CD4-positive, alpha-beta T cell (primary cell): ENCODE results near the gene GPR68. TPM values are rescaled to one million over a fixed set of nuclear protein-coding genes. Genes with fewer than 3 reads are reported as not detected.
"Not testable (repeated sequence)": the region's sequence is repeated elsewhere in the genome, so short reads cannot be mapped to it uniquely, and the experiment has no call there.

Experiments used
- ATAC-seq: fragments of 200-7000 bp; cut with Tn5 transposase; one replicate; pipeline ENCODE4 v1.10.0; 2022; ENCODE audit warnings: mild to moderate bottlenecking; ENCODE audit not compliant: poor library complexity
- CTCF ChIA-PET: fragments of 350-600 bp; sonication (Branson Sonifier 250); formaldehyde crosslinking; loops from one replicate; lab custom pipeline; 2021; ENCODE audit warnings: antibody characterized with exemption, inconsistent platforms; lab: Charles Lee
- POLR2A ChIA-PET: fragments of 350-600 bp; sonication (Branson Sonifier 250); formaldehyde crosslinking; loops from one replicate; lab custom pipeline; 2021; ENCODE audit warnings: antibody characterized with exemption, inconsistent platforms; lab: Charles Lee
- DNase-seq, 14 experiments: peaks; one replicate each; pipeline ENCODE4 v3.0.0-alpha.2; 2013 to 2020; ENCODE audit warnings: mixed read lengths in 2 of 14
- H3K27ac ChIP-seq, 2 donors: one replicate each; pipeline versions ENCODE4 v1.5.1 to v1.7.0; 2013; ENCODE audit warnings: low read length in 2 of 2, low read depth in 1 of 2, mild to moderate bottlenecking in 1 of 2
- H3K27me3 ChIP-seq, 2 experiments: 1 replicate in 1 of 2; 2 replicates in 1 of 2; pipeline versions ENCODE4 v1.6.1 to v1.7.0; 2013; ENCODE audit warnings: low read length in 2 of 2, control low read depth in 1 of 2, mild to moderate bottlenecking in 1 of 2, moderate library complexity in 1 of 2; ENCODE audit not compliant: insufficient read depth in 2 of 2, control insufficient read depth in 1 of 2
- H3K36me3 ChIP-seq: one replicate; pipeline ENCODE4 v1.6.1; 2013; ENCODE audit warnings: low read length, control low read depth; ENCODE audit not compliant: insufficient read depth
- H3K4me1 ChIP-seq: one replicate; pipeline ENCODE4 v1.6.1; 2013; ENCODE audit warnings: low read length, control low read depth; ENCODE audit not compliant: insufficient read depth
- H3K4me3 ChIP-seq: one replicate; pipeline ENCODE4 v1.5.1; 2013; ENCODE audit warnings: mild to moderate bottlenecking, low read length, moderate library complexity
- H3K9me3 ChIP-seq, 2 experiments: 1 replicate in 1 of 2; 2 replicates in 1 of 2; pipeline versions ENCODE4 v1.6.1 to v1.7.0; 2013; ENCODE audit warnings: low read length in 2 of 2, mild to moderate bottlenecking in 2 of 2, control low read depth in 1 of 2, moderate library complexity in 1 of 2; ENCODE audit not compliant: control insufficient read depth in 1 of 2, insufficient read depth in 1 of 2
- H3K27ac Mint-ChIP-seq: one replicate; pipeline ENCODE4 v1.8.0; 2020; ENCODE audit warnings: mixed read lengths
- H3K27me3 Mint-ChIP-seq: one replicate; pipeline ENCODE4 v1.8.0; 2021; ENCODE audit warnings: mixed read lengths
- H3K36me3 Mint-ChIP-seq: one replicate; pipeline ENCODE4 v1.8.0; 2021; ENCODE audit warnings: low read depth, mixed read lengths
- H3K4me1 Mint-ChIP-seq: one replicate; pipeline ENCODE4 v1.8.0; 2021; ENCODE audit warnings: low read depth, mixed read lengths
- H3K4me3 Mint-ChIP-seq: one replicate; pipeline ENCODE4 v1.8.0; 2020; ENCODE audit warnings: mild to moderate bottlenecking, mixed read lengths
- H3K9me3 Mint-ChIP-seq: one replicate; pipeline ENCODE4 v1.8.0; 2020; ENCODE audit warnings: mixed read lengths
- intact Hi-C, 2 experiments: fragments of 100-400 bp; cut with DNase I in 1 of 2; cut with micrococcal nuclease in 1 of 2; formaldehyde crosslinking; loops; one replicate each; pipeline versions ENCODE4 v1.15.1 to v1.9.0; 2023 to 2025; cut with DNase I, micrococcal nuclease
- total RNA-seq, 174 experiments: library from RNA in 2 of 174; stranded (reverse) in 2 of 174; gene quantifications; one replicate each; pipeline ENCODE4 v1.2.3 and lab custom pipeline; 2021 to 2026
- TF ChIP-seq, protein P1 (sequence below): fragments of 200-600 bp; IDR thresholded peaks from one replicate; pipeline ENCODE4 v1.8.0; 2022; ENCODE audit warnings: antibody characterized with exemption, mild to moderate bottlenecking

The GPR68 gene
- total RNA-seq, 2 experiments from 2014 or later: 2.8 to 2.9 TPM

DNA sequence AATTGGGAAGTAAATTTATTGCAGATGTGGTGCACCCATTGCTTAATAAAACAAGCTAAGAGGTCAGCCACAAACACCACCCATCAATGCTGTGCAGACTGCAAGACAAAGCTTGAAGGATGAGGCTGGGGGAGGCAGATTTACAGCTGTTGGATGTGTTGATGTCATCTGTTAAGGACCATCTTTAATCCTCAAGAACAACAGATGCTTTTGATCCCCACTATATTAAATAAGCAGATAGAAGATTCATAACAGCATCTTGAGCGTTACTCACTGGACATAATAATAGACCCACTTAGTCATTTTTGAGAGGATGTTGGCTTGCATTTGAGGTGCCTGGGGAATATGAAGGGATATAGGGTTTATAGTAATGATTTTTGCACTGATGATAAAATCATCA, 58.8 kb downstream of the GPR68 start:
- Mint-ChIP-seq H3K36me3 (peaks cover 76% of the 10 kb centered on the region), H3K27me3 (no peaks in the 10 kb centered on the region), H3K9me3 (no peaks in the 10 kb centered on the region), H3K4me1 (no peaks in the 10 kb centered on the region), H3K4me3 (no peak overlapping the region), H3K27ac (no peak overlapping the region)
- Histone ChIP-seq H3K27me3 (no peaks in the 10 kb centered on the region), H3K4me3 (no peak overlapping the region), H3K27ac (no peak overlapping the region), H3K4me1 (no peaks in the 10 kb centered on the region), H3K36me3 (peaks cover 76% of the 10 kb centered on the region), H3K9me3 (no peaks in the 10 kb centered on the region)
- no peak for DNase-seq
- POLR2A ChIA-PET: no interaction called here
- CTCF ChIA-PET: interaction anchor here (0.9 to 1.5 kb wide), 2 partner anchors 8 to 12 kb away, joined by 3 read pairs; no protein-coding TSS in a partner anchor
- TF ChIP-seq, protein P1, sequence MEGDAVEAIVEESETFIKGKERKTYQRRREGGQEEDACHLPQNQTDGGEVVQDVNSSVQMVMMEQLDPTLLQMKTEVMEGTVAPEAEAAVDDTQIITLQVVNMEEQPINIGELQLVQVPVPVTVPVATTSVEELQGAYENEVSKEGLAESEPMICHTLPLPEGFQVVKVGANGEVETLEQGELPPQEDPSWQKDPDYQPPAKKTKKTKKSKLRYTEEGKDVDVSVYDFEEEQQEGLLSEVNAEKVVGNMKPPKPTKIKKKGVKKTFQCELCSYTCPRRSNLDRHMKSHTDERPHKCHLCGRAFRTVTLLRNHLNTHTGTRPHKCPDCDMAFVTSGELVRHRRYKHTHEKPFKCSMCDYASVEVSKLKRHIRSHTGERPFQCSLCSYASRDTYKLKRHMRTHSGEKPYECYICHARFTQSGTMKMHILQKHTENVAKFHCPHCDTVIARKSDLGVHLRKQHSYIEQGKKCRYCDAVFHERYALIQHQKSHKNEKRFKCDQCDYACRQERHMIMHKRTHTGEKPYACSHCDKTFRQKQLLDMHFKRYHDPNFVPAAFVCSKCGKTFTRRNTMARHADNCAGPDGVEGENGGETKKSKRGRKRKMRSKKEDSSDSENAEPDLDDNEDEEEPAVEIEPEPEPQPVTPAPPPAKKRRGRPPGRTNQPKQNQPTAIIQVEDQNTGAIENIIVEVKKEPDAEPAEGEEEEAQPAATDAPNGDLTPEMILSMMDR: no peak
- intact Hi-C loops: no loop called here
- no peak for ATAC-seq

DNA sequence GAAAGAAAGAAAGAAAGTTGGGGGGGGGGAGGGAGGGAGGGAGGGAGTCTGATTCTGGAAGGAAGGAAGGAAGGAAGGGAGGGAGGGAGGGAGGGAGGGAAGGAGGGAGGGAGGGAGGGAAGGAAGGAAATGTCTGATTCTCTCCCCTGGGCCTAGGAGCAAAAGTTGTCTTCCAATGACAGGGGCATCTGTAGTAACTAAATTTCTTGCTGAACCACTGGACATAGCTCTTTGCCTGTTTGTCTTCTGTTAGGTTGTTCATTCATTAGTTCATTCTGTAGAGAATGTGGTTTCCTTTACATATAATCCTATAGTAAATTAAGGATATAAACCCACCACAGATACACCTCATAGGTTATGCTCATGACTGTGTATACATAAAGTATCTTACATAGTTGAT, 59.9 kb downstream of the GPR68 start:
- Mint-ChIP-seq H3K36me3 (peaks cover 69% of the 10 kb centered on the region), H3K4me1 (no peaks in the 10 kb centered on the region), H3K27ac (no peak overlapping the region), H3K27me3 (no peaks in the 10 kb centered on the region), H3K9me3 (no peaks in the 10 kb centered on the region), H3K4me3 (no peak overlapping the region)
- no peak for ATAC-seq
- Histone ChIP-seq H3K4me1 (no peaks in the 10 kb centered on the region), H3K4me3 (no peak overlapping the region), H3K36me3 (peaks cover 73% of the 10 kb centered on the region), H3K9me3 (no peaks in the 10 kb centered on the region), H3K27ac (no peak overlapping the region), H3K27me3 (no peaks in the 10 kb centered on the region)
- no peak for DNase-seq
- TF ChIP-seq, protein P1: no peak
- ChIA-PET POLR2A (no interaction called here), CTCF (no interaction called here)
- intact Hi-C loops: no loop called here

DNA sequence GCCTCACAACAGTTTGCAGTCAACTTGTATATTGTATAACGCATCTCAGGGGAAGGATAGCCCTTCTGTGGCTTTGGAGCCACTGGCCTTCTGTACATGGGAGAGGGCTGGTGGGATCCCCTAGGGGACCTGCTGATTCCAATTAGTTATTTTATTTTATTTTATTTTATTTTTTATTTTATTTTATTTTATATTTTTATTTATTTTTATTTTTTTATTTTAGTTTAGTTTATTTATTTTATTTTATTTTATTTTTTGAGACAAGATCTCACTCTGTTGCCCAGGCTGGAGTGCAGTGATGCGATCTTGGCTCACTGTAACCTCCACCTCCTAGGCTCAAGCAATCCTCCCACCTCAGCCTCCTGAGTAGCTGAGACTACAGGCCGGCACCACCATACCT, 61.8 kb downstream of the GPR68 start:
- H3K27me3 ChIP-seq, H3K27me3 Mint-ChIP-seq, H3K27ac Mint-ChIP-seq, DNase-seq, H3K4me1 ChIP-seq, CTCF ChIA-PET, H3K9me3 Mint-ChIP-seq, H3K4me3 Mint-ChIP-seq, H3K4me3 ChIP-seq, ATAC-seq, POLR2A ChIA-PET, H3K9me3 ChIP-seq, intact Hi-C loops, H3K27ac ChIP-seq, H3K4me1 Mint-ChIP-seq: not testable (repeated sequence)
- peaks cover 59% of the 10 kb centered on the region for H3K36me3 ChIP-seq
- H3K36me3 Mint-ChIP-seq: peaks cover 58% of the 10 kb centered on the region

Other genes starting within 250 kb of the GPR68 start
- 10 to 100 TPM; 28.0 to 29.8 TPM for gene RPS6KA5, start 184.1 kb downstream of the GPR68 start, total RNA-seq
- 10 to 100 TPM; 33.0 to 34.9 TPM for gene DGLUCY, start 130.6 kb downstream of the GPR68 start, total RNA-seq
- gene CCDC88C, start 173.1 kb upstream of the GPR68 start, total RNA-seq: 100 to 1,000 TPM; 269 to 287 TPM